ENCODE data around the gene RBMS3.
"Not testable (repeated sequence)": the region's sequence is repeated elsewhere in the genome, so short reads cannot be mapped to it uniquely, and the experiment has no call there.

Gene RBMS3

DNA sequence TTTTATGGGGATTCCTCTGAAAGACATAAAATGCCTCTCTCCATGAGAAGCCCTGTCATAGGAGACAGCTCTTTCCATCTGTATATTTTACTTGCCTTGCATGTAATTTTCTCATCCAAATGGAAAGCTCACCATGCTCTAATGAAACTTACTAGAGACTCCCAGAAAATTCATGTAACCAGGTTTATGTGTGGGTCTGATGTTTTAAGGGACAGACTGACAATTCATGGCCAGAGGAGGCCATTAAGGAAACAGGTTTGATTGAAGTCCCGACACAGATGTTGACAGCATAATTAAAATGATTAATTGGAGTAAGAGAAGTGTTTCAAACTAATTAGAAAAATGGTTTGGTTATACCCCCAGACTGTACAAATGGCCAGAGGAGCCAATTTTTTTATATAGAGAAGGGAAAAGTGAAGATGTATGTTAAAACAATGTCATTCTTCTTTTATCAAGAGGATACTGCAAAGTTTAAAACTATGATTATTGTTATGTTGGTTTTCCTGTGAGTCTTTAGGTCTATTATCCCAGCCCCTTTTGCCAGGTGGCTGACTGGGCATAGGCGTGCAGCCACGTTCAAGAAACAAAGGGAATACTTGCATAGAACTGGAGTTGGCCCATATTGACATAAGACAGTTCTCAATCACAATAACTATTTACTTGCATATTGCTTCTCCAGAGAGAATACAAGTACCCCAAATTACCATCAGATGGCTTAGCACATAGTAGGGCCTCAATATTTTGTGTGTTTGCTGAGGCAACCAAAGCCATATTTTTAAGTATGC is 64.8 kb downstream of the RBMS3 start:
- DNase-seq = no peak

DNA sequence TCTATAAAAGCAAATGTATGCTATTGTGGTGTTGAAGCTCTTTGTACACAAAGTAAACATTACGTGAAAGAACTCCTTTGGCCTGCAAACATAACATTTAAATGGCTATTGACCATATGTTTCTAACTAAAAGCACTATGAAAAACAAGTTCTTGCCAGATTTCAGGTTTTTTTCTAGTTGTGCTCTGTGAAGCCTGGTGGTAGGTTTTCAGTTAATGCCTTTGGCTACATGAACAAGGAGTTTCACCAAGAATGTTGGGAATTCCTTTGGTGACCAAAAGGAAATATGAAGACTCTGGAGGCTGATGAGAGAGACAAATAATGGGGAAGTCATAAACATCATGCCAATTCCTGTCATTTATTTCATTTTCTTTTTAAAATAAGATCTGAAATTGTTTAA is 66.0 kb downstream of the RBMS3 start:
- no peak for DNase-seq

DNA sequence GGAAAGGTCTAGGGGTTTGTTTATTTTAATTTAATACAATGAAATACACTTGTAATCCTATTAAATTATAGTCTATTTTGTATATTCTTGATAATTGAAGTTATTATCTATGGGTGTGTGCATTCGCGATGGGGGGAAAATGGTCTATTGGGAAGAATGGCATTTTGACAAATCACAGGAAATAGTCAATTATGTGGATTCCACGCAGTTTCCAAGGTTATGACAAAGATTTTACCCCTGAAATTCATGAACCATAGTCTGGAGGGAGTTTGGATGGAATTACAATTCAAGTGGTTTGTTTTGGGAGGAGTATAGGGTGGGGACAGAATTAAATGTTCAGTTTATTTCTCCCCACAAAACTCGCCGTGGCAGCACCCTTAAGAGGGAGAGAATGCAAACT is 66.5 kb downstream of the RBMS3 start:
- no peak for DNase-seq

DNA sequence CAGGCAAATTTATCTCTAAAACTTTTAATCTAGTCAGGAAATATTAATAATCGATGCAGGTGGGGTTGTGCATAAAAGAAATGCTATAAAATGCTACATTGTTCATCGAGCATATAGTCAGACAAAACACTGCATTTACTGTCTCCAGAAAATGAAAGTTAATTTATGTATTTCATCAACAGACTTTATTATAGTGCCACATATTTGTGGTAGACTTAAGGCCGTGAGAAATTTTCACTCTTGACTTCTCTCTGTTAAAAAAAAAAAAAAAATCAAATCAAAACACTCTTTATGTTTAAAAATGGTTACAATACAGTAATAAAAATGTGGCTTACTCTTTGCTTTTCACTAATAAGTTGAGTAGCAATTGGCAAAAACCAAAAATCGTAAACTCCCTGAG is 67.4 kb downstream of the RBMS3 start:
- no peak for DNase-seq

DNA sequence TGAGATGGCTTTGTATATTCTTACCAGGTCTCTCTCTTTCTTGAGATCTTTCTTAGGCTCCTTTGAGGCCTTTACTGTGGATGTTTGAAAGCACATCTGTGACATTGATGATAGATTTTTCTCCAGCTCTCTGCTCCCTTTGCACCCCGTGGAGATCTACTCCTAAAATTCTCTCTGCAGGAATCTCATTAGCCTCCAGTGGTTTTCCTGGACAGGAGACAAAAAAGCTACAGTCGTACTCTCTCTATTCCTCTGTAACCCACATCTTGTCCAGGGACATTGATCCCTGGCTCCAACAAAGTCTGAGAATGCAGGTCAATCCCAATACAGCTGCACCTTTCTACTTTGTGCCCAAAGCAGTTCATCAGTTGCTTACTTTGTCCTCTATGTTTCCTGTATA is 68.2 kb downstream of the RBMS3 start:
- DNase-seq = no peak

DNA sequence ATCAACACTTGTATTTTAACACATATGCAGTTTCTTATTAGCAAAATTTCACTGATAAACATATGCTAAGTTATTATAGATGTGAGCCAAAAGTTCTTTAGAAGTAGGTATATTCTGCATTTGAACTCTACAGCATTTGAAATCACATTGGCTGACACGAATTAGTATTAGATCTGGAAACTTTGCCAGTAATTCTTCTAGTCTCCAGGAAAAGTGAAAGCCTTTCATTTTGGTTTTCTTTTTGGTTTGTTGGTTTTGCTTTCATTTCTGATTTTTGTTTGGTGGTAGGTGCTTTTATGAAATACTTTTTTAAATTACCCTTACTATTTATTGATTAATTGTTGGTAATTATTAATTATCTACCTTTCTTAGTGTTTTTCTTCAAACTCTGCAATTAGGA is 72.9 kb downstream of the RBMS3 start:
- DNase-seq = no peak

DNA sequence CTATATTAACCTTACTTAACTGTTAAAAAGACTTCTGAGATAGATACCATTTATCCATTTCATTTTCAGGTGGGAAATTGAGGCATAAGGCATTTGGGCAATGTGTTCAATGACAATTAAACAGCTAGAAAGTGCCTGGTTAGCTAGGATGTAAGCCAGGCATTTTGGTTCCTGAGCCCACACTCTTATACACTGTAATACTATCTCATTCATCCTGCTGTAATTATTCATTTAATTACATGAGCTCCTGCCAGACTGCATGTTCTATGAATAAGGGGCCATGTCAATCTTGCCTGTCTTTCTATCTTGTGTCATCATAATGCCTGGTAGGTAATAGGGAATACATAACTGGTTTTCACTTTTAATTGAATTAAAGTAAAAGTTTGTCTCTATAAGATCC is 74.0 kb downstream of the RBMS3 start:
- DNase-seq = no peak

DNA sequence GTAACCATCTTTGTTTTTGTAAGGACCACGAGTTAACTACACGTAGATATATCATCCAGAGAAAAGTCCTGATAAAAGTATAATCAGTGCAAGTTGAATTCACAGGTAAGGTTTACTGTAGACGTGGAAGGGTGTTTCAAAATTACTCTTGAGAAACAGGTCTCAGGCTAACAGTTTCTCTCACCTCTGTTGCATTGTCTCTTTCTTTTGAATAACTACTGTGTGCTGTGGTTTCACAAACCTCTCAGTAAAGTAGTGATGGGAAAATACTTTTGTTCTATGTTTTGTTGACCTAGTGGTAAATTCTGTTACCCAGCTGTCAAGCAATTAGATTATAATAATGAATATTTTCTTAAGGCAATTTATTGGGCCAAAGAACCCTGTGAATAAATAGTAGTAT is 75.2 kb downstream of the RBMS3 start:
- DNase-seq = no peak

DNA sequence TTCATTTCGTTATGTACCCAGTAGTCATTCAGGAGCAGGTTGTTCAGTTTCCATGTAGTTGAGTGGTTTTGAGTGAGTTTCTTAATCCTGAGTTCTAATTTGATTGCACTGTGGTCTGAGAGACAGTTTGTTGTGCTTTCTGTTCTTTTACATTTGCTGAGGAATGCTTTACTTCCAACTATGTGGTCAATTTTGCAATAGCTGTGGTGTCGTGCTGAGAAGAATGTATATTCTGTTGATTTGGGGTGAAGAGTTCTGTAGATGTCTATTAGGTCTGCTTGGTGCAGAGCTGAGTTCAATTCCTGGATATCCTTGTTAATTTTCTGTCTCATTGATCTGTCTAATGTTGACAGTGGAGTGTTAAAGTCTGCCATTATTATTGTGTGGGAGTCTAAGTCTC is 79.4 kb downstream of the RBMS3 start:
- not testable (repeated sequence) for DNase-seq

DNA sequence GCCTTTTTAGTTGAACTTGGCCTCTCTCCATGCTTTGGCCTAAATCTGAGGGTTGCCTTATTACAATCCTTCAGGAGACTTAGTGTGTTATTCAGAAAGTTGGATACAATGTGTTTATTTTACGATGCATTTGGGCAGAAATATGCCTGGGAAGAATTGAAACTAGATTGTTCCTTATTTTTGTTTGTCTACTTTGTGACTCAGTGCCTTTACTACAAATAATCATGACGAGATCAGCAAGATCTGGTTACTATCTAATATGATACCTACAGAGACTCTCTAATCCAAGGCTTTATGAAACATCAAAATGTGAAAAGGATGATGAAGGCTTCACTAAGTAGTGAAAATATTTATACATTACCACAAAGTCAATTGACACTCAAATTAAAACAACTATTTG is 82.2 kb downstream of the RBMS3 start:
- no peak for DNase-seq

DNA sequence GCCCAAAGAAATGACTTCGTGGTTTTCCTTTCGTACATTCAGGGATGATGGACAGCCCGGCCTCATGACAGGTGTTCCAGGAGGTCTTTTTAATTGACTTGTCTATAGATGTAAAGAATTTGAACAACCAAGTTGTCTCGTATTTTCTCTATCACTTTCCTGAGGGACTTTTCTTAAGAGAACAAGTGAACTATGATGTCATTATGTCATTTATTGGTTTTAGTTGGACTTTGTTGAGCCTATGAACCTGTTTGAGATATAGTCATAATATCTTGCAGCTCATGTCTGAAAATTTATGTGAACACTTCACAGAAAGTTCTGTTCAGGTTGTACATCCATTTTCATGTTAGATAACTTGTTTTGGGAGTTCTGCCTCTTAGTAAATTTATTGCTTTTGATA is 89.2 kb downstream of the RBMS3 start:
- no peak for DNase-seq

DNA sequence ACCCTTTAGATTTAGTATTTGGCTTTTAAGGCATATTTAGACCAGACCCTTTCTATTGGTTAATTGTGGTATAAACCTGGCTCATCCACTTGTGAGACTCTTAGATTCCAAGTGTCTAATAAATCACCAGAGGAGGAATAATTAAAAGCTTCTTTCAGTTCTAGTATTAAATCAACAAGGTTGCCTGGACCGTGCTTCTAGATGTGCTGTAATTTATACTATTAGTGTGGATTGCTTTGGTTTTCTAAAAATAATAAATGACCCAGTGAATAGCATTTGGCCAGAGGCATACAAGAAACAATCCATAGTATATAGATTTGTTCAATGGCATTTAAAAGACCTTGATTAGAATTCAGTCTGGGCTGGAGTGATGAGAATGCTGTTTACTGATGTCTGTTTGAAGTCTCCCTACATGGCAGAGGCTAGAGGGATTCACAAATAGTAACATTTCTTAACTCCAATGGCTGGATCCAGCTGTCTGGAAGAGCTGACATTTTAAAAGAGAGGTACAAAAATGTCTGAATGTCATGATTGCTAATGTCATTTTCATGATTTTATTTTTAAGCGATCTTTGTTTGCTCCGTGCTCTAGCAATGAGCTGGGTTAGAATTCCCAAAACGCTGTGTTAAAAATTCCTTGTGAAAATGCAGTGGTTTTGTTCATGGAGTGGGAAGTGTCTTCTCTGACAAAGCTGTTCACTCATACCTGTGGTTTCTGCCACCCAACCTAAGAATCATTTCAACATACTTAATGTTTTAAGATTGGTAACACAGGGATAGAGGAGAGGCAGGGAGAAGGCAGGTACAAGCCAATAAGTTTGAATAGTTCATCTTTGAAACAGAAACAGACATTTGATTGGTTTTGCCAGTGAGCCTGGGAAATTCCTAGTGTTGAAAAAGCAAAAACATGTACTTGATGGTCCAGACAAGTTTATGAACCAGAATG is 89.9 kb downstream of the RBMS3 start:
- no peak for DNase-seq

DNA sequence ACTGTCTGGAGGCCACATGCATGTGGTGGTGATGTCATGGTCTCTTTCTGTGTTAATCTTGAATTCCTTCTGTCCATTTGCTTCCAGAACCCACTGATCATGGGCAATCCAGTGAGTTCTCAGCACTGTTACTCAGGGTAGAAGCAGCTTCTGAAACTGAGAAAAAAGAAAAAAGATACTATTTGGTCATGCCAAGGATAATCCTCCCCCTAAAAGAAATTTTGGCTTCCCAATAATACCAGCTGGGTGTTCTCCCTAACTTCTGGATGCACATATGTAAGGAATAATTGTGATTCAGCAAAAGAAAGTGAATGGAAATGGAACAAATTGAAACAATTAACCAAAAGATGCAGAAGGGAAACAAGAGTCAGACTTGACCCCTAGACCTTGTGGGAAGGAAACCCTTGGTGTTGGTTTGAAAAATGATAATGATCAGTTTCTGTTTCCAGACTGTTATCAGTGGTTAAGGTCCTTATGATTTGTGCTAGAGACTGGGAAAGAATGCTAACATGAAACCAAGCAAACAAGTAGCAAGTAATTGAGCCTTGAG is 92.3 kb downstream of the RBMS3 start:
- DNase-seq = no peak

DNA sequence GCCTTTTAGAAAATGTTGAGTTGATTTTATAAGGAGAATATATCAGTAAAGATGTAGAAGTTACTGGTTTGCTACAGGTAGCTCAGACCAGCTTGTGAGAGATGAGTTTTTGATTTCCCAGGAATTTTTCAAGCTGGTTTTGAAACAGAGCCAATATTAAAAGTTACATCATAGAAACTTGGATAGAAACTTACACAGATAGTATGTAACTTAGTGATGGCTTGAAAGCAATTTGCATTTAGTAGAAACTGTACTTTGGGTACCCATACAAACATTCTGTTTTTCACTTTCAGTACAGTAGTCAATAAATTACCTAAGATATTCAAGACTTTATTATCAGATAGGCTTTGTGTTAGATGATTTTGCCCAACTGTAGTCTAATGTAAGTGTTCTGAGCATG is 93.4 kb downstream of the RBMS3 start:
- DNase-seq = no peak

DNA sequence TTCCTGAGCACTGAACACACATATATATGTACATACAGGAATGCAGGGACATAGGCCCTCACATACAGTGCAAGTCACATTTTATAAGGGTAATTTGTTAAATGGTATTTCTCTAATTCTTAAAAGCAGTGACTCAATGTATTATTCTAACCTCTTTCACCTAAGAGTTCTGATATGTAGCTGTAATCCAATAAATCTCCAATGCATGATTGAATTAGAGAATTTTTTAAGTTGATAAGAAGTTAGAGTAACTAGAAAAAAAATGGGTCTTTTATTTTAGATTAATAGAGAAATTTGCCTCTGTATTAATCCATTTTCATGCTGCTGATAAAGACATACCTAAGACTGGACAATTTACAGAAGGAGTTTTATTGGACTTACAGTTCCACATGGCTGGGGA is 98.2 kb downstream of the RBMS3 start:
- DNase-seq = no peak

DNA sequence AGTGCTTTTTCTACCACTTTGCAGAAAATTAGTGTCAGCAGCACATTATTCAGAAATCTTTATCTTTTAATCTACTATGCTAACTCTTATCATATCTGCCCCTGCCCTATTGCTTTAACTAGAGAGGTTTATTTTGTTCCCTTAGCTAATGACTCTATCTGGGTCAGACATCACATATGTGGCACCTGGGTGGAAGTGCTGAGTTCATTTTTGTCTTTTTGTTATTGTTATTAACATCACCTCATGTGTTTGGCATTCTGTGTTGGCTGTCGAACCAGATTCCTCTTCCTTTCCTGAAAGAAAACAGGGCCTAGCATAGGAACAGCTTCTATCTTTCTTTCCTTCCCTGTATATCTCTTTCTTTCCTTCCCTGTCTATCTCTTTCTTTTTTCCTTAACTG is 100.7 kb downstream of the RBMS3 start:
- no peak for DNase-seq

DNA sequence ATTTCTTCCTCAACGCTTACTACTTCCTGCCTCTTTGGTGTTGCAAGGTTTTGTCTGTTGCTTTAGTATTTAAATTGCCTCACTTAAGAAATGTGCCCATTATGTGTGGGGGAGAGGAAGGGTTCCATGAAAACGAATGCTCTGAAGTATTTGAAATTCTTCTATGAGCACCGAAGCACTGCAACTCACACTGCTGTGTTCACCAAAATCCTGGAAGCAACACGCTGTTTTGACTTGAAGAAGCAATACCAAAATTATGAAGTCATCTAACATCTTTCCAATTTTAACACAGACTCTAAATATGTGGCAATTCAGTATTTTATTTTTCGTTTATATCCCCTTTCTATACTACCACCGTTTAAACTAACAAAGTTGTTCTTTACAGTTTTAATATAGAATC is 101.5 kb downstream of the RBMS3 start:
- DNase-seq = no peak

DNA sequence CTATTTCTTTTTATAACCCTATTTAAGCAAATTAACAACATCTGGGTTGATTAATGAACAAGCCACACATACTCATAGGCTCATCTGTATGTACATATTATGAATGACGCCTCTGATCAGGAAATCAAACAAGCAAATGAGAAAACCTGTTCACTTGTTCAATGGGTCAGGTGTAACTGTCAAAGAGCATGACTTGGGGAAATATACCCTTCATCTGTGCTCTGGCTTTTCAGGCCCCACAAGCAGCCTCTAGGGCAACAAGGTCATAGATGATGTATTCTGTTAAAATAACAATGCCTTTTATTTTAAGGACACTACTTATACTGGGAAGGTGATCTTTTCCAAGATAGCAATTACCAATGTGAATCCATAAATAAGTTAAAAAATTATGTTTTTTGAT is 102.0 kb downstream of the RBMS3 start:
- DNase-seq = no peak

DNA sequence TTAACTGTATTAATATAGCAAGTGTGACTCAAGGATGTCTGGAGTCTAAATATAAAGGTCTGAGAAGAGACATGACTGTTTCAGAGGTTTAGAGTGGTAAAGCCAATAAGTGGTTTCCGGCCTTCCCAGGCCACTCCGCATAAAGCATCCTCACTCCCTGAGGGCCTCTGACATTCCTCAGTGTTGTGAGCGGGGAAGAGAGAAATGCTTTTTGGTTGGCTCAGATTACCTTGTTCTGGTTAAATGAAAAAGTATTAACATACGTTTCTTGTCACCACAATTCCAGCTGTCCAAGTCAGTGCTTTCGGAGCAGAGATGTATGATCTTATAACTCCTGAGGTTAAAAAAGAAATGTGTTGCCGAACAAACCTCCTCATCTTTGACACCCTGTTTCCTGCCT is 103.8 kb downstream of the RBMS3 start:
- DNase-seq = no peak

DNA sequence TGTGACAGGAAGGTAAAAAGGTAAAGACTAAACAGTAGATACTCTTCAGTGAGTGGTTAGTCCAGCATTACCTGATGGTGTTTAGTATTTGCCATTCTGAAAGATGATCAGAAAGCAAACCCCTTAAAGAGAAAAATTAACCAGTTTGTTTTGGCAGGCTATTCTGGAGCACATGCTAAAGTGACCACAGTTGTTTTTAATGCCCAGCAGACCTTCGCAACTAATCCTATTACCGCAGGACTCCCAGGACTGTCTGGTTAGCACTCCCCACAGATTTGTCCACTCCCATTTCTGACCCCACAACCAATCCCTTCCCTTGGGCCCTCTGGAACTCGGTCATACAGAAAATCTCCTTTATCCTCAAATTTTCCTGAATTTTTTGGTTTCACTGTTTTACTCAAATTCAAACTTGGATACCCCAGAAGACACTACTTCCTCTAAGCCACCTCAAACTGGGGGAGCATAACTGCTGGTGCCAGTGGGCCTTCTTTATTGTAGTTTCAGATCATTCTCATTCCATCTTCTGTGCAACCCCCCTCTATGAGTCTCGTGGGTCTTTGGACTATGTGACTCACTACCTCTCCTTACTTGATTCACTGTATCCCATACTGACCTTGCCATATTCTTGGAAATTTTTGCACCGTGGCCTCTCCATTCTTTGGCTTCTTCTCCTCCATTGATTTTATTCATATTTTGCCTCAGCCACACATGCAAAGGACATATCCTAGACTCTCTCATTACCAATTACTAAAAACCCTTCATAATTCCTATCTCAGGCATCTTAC is 104.4 kb downstream of the RBMS3 start:
- no peak for DNase-seq

DNA sequence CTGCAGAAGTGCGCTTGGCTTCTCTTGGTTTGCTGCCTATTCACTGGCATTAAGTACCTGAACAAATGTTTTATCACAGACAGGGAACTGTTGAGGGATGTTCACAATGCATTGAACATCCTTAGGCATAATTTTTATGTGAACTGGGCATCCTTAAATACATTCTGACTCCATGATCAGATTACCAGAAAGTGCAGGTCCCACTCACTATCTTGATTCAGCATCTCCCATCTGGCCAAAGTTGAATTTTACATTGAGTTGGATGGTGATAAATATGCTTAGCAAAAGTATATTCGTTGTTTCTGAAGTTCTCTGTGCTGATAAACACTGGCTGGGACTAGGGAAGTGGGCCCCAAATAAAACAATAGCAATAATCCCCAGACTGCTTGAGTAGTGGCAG is 108.5 kb downstream of the RBMS3 start:
- no peak for DNase-seq

DNA sequence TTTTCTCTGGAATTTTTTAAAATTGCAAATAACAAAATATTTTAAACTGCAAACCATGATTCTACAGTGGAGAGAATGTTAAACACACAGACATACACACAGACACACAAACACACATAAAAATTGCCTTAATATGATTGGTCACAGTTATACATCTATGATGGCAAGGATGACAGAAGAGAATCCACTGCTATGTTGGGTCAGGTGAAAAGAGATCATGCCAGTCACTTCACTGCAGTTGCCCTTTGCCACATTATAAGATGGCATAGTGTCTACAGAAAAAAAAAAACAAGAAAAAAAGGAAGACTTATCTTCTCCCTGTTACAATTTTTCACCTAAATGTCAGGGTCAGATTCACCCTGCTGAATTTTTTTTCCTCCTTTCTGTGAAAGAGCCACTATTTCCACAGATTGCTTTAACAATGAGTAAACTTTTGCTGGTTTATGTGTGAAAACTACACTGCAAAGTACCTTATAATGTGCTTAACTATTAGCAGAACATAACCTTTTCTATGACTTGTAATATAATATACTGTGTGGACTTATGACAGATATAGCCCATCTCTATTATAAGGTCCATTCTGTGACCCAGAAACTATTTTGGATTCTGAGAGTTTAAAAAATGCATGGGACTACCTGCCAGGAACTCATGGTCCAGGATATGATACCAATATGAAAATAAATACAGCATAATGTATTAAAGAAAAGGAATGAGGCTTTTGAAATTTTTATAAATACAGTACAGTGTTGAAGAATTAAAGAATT is 111.9 kb downstream of the RBMS3 start:
- DNase-seq = no peak

Data from stimulated activated CD4-positive, alpha-beta T cell treated with anti-CD3 and anti-CD28 coated beads, Interleukin-2, amount 100 ng/mL, for 48 hours (primary cell).